Endothelial cell (in vitro differentiated cells): Measurements from ENCODE around the gene ZDHHC19. TPM values are rescaled to one million over a fixed set of nuclear protein-coding genes. Genes with fewer than 3 reads are reported as not detected.
"Not testable (repeated sequence)": the region's sequence is repeated elsewhere in the genome, so short reads cannot be mapped to it uniquely, and the experiment has no call there.

Experiments used
- DNase-seq: peaks from one replicate; pipeline ENCODE4 v3.0.0; 2021; ENCODE audit warnings: low spot score
- H3K27ac Mint-ChIP-seq: one replicate; pipeline ENCODE4 v1.8.0; 2021; ENCODE audit warnings: mixed read lengths, inconsistent platforms; ENCODE audit not compliant: unreplicated experiment
- H3K27me3 Mint-ChIP-seq: one replicate; pipeline ENCODE4 v1.8.0; 2021; ENCODE audit warnings: mild to moderate bottlenecking, moderate library complexity, mixed read lengths, inconsistent platforms; ENCODE audit not compliant: unreplicated experiment
- H3K36me3 Mint-ChIP-seq: one replicate; pipeline ENCODE4 v1.8.0; 2021; ENCODE audit warnings: mild to moderate bottlenecking, low read depth, mixed read lengths, inconsistent platforms; ENCODE audit not compliant: unreplicated experiment
- H3K4me1 Mint-ChIP-seq: one replicate; pipeline ENCODE4 v1.8.0; 2021; ENCODE audit warnings: mild to moderate bottlenecking, mixed read lengths, inconsistent platforms; ENCODE audit not compliant: unreplicated experiment
- H3K4me3 Mint-ChIP-seq: one replicate; pipeline ENCODE4 v1.8.0; 2021; ENCODE audit warnings: mild to moderate bottlenecking, mixed read lengths, inconsistent platforms; ENCODE audit not compliant: unreplicated experiment
- H3K9me3 Mint-ChIP-seq: one replicate; pipeline ENCODE4 v1.8.0; 2021; ENCODE audit warnings: mixed read lengths, inconsistent platforms; ENCODE audit not compliant: unreplicated experiment
- CTCF ChIP-seq: fragments of 200-600 bp; sonication (generic); IDR thresholded peaks from one replicate; pipeline ENCODE4 v1.5.0; 2021; ENCODE audit warnings: antibody characterized with exemption; ENCODE audit not compliant: unreplicated experiment
- total RNA-seq: library from RNA; stranded (reverse); fragmentation: NEBNext Ultra II Directional; extraction: Animal tissue kit (Norgen Biotek cat#: 25700); gene quantifications from one replicate; pipeline ENCODE4 v1.2.1, GENCODE V29; 2021; ENCODE audit not compliant: unreplicated experiment

The ZDHHC19 gene
- total RNA-seq, 1 donor from 2014 or later, result 0.82 TPM

GRCh38 chr3:196168808-196169391 lies 42.3 kb downstream of the ZDHHC19 start:
- no peak for TF ChIP-seq CTCF
- H3K4me3 Mint-ChIP-seq, result no peak overlapping the region
- no peaks in the 10 kb centered on the region for H3K9me3 Mint-ChIP-seq
- H3K27ac Mint-ChIP-seq, result no peak overlapping the region
- H3K27me3 Mint-ChIP-seq, result no peaks in the 10 kb centered on the region
- no peak for DNase-seq
- no peaks in the 10 kb centered on the region for H3K36me3 Mint-ChIP-seq
- no peaks in the 10 kb centered on the region for H3K4me1 Mint-ChIP-seq

GRCh38 chr3:196166741-196167140 lies 44.5 kb downstream of the ZDHHC19 start:
- H3K27ac Mint-ChIP-seq, result no peak overlapping the region
- no peaks in the 10 kb centered on the region for H3K36me3 Mint-ChIP-seq
- peaks cover 2% of the 10 kb centered on the region for H3K27me3 Mint-ChIP-seq
- no peak overlapping the region for H3K4me3 Mint-ChIP-seq
- no peak for DNase-seq
- no peaks in the 10 kb centered on the region for H3K4me1 Mint-ChIP-seq
- no peak for TF ChIP-seq CTCF
- H3K9me3 Mint-ChIP-seq, result no peaks in the 10 kb centered on the region

GRCh38 chr3:196165850-196166249 lies 45.4 kb downstream of the ZDHHC19 start:
- peaks cover 2% of the 10 kb centered on the region for H3K27me3 Mint-ChIP-seq
- DNase-seq, result no peak
- no peaks in the 10 kb centered on the region for H3K9me3 Mint-ChIP-seq
- no peaks in the 10 kb centered on the region for H3K36me3 Mint-ChIP-seq
- H3K27ac Mint-ChIP-seq, result no peak overlapping the region
- no peaks in the 10 kb centered on the region for H3K4me1 Mint-ChIP-seq
- TF ChIP-seq CTCF, result no peak
- no peak overlapping the region for H3K4me3 Mint-ChIP-seq

- H3K4me1 Mint-ChIP-seq, H3K9me3 Mint-ChIP-seq, H3K4me3 Mint-ChIP-seq, DNase-seq, H3K27me3 Mint-ChIP-seq, H3K36me3 Mint-ChIP-seq, H3K27ac Mint-ChIP-seq: not testable (repeated sequence)
These were observed 46.1 kb downstream of the ZDHHC19 start for GRCh38 chr3:196165006-196165575.

GRCh38 chr3:196164576-196164975 lies 46.6 kb downstream of the ZDHHC19 start:
- no peaks in the 10 kb centered on the region for H3K9me3 Mint-ChIP-seq
- H3K4me1 Mint-ChIP-seq, result no peaks in the 10 kb centered on the region
- H3K4me3 Mint-ChIP-seq, result no peak overlapping the region
- no peaks in the 10 kb centered on the region for H3K36me3 Mint-ChIP-seq
- DNase-seq, result no peak
- peaks cover 2% of the 10 kb centered on the region for H3K27me3 Mint-ChIP-seq
- no peak for TF ChIP-seq CTCF
- H3K27ac Mint-ChIP-seq, result no peak overlapping the region
